ENCODE results near the gene WAC. TPM values are rescaled to one million over a fixed set of nuclear protein-coding genes. Genes with fewer than 3 reads are reported as not detected.

Gene WAC
- total RNA-seq, 1 donor from 2014 or later: 125 TPM

DNA sequence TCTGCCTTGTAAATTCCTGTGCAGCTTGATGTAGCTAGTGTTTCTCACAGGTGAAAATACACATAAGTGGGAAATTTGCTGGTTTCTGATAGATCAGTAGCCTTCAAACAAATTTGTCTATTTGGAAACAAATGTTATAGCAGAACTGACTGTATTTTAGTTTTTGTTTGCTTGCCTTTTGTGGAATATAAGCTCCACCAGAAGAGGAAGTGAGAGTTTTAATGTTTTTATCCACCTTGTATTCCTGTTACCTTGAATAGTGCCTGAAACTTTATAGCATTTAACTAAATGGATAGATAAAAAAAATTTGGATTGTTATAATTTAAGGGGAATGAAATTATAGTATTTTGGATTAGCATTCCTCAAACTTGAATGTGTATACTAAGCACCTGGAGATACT, 9.8 kb downstream of the WAC start:
- peaks cover 51% of the 10 kb centered on the region for H3K36me3 Mint-ChIP-seq (ENCODE audit: low read depth)
- no peaks in the 10 kb centered on the region for H3K27me3 Mint-ChIP-seq
- H3K27ac Mint-ChIP-seq: no peak overlapping the region
- no peaks in the 10 kb centered on the region for H3K9me3 Mint-ChIP-seq
- H3K4me1 Mint-ChIP-seq: peaks cover 34% of the 10 kb centered on the region
- H3K4me3 Mint-ChIP-seq: no peak overlapping the region
- DNase-seq: no peak
- intact Hi-C loops (cut with micrococcal nuclease): no loop called here

DNA sequence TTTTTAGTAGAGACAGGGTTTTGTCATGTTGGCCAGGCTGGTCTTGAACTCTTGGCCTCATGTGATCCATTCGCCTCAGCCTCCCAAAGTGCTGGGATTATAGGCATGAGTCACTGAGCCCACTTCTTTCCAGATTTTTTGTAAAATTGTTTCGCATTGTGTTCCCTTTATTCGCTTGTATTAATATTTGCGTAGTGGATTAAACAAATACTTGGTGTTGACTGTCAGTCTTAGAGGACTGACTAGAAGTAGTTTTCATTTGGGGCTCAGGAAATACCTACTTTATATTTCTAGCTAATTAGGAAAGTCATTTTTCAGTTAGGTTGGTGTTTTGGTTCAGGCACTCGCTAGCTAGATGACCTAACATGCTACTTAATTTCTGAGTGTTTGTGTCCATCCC, 11.1 kb downstream of the WAC start:
- Mint-ChIP-seq H3K9me3 (no peaks in the 10 kb centered on the region), H3K4me3 (no peak overlapping the region), H3K4me1 (peaks cover 37% of the 10 kb centered on the region), H3K27ac (no peak overlapping the region), H3K27me3 (no peaks in the 10 kb centered on the region), H3K36me3 (ENCODE audit: low read depth) (peaks cover 50% of the 10 kb centered on the region)
- DNase-seq: no peak
- intact Hi-C loops (cut with micrococcal nuclease): no loop called here

DNA sequence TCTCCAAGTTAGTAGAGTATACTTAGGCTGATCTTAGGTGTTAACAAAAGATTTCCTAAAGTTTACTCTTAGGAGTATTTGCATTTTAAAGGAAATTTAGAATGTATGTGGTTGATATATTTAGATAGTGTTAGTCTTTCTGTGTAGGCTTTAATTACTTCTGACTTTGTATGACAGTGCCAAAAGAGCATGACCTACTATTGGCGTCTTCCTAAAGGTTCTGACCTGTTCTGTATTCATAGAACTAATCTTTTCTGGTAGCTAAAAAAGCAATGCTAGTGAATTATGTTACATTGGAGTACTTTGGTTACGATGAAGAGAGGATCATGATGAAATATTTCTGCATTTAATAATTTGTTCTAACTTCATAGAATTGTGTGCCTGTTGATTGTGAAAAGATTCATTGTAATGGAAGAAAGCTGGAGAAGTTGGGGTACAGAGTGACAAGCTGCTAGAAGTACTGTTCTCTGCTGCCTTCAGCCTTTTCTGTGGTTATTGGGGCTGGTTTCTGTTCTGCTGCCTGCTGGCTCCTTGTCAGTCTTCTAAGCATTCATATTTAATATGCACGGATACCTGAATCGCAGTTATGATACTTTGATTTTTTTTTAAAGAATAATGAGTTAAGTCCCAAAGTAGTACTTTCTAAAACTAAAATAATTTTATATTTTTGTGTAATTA, 13.2 kb downstream of the WAC start:
- Mint-ChIP-seq H3K9me3 (no peaks in the 10 kb centered on the region), H3K4me3 (no peak overlapping the region), H3K36me3 (ENCODE audit: low read depth) (peaks cover 52% of the 10 kb centered on the region), H3K4me1 (peaks cover 49% of the 10 kb centered on the region), H3K27ac (peak overlapping the region; percentile 38), H3K27me3 (no peaks in the 10 kb centered on the region)
- intact Hi-C loops (cut with micrococcal nuclease): no loop called here
- DNase-seq: no peak

DNA sequence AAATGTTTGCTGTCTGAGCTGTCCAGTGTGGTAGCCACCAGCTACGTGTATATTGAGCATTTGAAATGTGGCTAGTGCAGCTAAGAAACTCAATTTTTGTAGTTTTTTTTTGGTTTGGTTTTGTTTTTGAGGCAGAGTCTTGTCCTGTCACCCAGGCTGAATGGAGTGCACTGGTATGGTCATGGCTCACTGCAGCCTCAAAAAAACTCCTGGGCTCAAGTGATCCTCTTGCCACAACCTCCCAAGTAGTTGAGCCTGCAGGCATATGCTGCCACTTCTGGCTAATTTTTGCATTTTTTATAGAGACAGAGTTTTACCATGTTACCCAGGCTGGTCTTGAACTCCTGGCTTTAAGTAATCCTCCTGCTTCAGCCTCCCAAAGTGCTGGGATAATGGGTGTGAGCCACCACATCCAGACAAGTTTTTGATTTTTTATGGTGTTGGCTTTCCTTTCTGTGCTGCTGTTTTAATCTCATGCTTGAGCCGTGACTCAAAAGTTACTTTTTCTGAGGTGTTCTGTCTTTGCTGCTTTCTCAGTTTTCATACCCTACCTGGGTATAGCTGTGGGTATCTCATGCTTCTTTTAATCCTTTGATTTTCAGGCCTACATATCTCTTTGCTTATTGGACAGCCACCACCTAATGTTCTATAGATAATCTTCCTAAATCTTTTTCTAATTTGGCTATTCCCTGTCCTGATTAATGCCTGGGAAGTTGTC, 16.0 kb downstream of the WAC start:
- Mint-ChIP-seq H3K9me3 (no peaks in the 10 kb centered on the region), H3K4me1 (peaks cover 54% of the 10 kb centered on the region), H3K4me3 (no peak overlapping the region)

DNA sequence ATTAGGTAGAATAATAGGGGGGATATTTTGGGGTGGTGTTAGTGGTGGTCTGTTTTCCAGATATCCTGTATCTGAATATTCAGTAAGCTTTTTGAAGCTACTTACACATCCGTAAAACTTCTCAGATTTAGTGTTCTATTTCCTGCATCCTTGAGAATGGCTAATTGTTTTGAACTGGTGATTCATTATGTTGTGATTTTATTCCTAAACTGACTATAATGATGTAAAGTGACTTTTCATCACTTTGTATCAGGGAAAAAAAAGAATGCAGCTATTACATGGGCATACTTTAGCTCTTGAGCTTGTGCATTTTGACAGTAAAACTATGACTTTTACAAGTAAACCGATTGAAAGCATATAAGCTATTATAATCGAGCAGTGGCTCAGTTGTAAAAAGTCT, 18.2 kb downstream of the WAC start:
- no peaks in the 10 kb centered on the region for H3K27me3 Mint-ChIP-seq
- intact Hi-C loops (cut with micrococcal nuclease): loop anchor here (2.0 kb wide), 1 partner anchor 16 kb away; no protein-coding TSS in a partner anchor
- no peak overlapping the region for H3K4me3 Mint-ChIP-seq
- DNase-seq: no peak
- H3K4me1 Mint-ChIP-seq: peaks cover 56% of the 10 kb centered on the region
- no peaks in the 10 kb centered on the region for H3K9me3 Mint-ChIP-seq
- H3K36me3 Mint-ChIP-seq (ENCODE audit: low read depth): peaks cover 66% of the 10 kb centered on the region
- H3K27ac Mint-ChIP-seq: peak overlapping the region; percentile 41

More for the DNA sequence above, 16.0 kb downstream of the WAC start:
- no peak for DNase-seq
- Mint-ChIP-seq H3K27ac (peak overlapping the region; percentile 57), H3K27me3 (no peaks in the 10 kb centered on the region), H3K36me3 (ENCODE audit: low read depth) (peaks cover 54% of the 10 kb centered on the region)
- intact Hi-C loops (cut with micrococcal nuclease): no loop called here

DNA sequence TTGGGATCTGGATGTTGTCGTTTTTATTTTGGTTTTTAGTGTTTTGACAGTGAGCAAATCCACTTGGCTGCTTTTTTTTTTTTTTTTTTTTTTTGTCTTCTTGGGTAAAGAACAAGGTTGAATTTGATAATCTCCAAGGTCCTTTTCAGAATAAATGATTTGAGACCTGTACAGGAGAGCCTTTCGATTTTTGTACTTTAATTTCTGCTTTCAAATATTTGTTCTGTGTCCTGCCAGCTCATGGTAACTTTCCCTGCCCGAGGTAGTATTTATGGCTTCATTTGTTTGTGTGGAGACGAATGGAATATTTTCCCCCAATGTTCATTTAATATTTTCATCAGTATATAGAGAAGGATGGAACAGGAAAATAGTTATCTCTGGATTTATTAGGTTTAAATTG, 19.9 kb downstream of the WAC start:
- no peaks in the 10 kb centered on the region for H3K27me3 Mint-ChIP-seq
- peaks cover 58% of the 10 kb centered on the region for H3K4me1 Mint-ChIP-seq
- DNase-seq: no peak
- H3K4me3 Mint-ChIP-seq: no peak overlapping the region
- H3K36me3 Mint-ChIP-seq (ENCODE audit: low read depth): peaks cover 67% of the 10 kb centered on the region
- no peak overlapping the region for H3K27ac Mint-ChIP-seq
- intact Hi-C loops (cut with micrococcal nuclease): no loop called here
- no peaks in the 10 kb centered on the region for H3K9me3 Mint-ChIP-seq

DNA sequence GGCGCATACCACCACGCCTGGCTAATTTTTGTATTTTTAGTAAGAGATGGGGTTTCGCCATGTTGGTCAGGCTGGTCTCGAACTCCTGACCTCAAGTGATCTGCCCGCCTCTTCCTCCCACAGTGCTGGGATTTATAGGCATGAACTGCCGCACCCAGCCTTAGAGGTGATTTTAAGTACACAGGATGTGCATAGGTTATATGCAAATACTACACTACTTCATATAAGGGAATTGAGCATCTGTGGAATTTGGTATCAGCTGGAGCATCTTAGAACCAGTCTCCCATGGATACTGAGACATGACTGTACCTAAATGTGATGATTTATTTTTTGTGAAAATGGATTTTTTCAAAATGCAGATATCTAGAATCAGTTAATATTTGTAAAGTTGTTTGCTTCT, 21.1 kb downstream of the WAC start:
- no peak overlapping the region for H3K4me3 Mint-ChIP-seq
- H3K36me3 Mint-ChIP-seq (ENCODE audit: low read depth): peaks cover 67% of the 10 kb centered on the region
- no peaks in the 10 kb centered on the region for H3K27me3 Mint-ChIP-seq
- no peak overlapping the region for H3K27ac Mint-ChIP-seq
- intact Hi-C loops (cut with micrococcal nuclease): loop anchor here (2.0 kb wide), 1 partner anchor 19 kb away; no protein-coding TSS in a partner anchor
- H3K9me3 Mint-ChIP-seq: no peaks in the 10 kb centered on the region
- H3K4me1 Mint-ChIP-seq: peaks cover 55% of the 10 kb centered on the region
- DNase-seq: no peak

DNA sequence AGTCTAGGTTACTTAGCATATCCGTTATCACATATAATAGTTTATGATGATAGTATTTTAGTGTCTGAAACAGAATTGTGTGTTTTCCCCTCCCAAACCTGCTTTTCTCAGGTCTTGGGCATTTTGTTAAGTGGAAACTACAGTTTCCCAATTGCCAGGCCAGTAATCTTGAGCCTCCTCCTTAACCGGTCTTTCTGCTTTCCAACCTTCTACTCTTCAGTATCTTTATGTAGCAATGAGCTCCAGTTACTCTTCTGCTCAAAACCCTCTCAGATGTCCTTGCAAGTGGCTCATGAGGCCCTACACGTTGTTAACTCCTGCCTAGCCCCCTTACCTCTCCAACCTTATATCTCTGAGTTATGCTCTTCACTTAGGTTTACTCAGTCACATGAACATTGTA, 22.0 kb downstream of the WAC start:
- Mint-ChIP-seq H3K27me3 (no peaks in the 10 kb centered on the region), H3K27ac (peak overlapping the region; percentile 25), H3K9me3 (no peaks in the 10 kb centered on the region), H3K4me1 (peaks cover 52% of the 10 kb centered on the region), H3K36me3 (ENCODE audit: low read depth) (peaks cover 66% of the 10 kb centered on the region), H3K4me3 (no peak overlapping the region)
- no peak for DNase-seq
- intact Hi-C loops (cut with micrococcal nuclease): loop anchor here (2.0 kb wide), 1 partner anchor 18 kb away; no protein-coding TSS in a partner anchor

DNA sequence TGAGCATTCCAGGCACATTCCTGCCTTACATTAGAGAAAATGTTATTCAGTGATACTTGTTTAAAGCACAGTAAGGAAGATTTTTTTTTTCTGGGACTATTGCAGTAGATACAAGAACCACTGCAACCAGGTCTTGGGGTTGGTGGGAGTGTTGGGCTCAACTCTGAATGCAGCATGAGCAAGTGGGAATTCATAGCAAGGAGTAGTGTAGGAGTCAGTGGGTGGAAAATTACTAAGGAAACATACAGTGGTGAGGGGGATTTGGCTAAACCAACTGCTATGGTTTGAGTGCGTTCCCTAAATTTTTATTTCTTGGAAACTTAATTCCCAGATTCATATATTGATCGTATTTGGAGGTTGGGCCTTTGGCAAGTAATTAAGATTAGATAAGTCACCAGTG, 22.4 kb downstream of the WAC start:
- H3K4me3 Mint-ChIP-seq: no peak overlapping the region
- intact Hi-C loops (cut with micrococcal nuclease): loop anchor here (2.0 kb wide), 1 partner anchor 17 kb away; no protein-coding TSS in a partner anchor
- H3K9me3 Mint-ChIP-seq: no peaks in the 10 kb centered on the region
- no peak overlapping the region for H3K27ac Mint-ChIP-seq
- no peaks in the 10 kb centered on the region for H3K27me3 Mint-ChIP-seq
- no peak for DNase-seq
- H3K4me1 Mint-ChIP-seq: peaks cover 51% of the 10 kb centered on the region
- peaks cover 65% of the 10 kb centered on the region for H3K36me3 Mint-ChIP-seq (ENCODE audit: low read depth)

DNA sequence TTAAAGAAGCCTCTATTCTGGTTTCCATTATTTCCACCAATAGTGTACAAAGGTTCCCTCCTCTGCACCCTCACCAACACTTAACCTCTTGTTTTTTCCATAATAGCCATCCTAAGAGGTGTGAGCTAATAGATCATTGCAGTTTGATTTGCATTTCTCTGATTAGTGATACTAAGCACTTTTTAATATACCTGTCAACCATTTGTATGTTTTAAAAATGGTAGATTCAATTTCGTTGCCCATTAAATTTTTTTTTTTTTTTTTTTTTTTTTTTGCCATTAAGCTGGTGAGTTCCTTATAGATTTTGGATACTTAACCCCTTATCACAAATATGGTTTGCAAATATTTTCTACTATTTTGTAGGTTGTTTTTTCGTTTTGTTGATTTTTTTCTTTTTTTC, 23.2 kb downstream of the WAC start:
- Mint-ChIP-seq H3K27me3 (no peaks in the 10 kb centered on the region), H3K4me1 (peaks cover 48% of the 10 kb centered on the region)
- intact Hi-C loops (cut with micrococcal nuclease): no loop called here

DNA sequence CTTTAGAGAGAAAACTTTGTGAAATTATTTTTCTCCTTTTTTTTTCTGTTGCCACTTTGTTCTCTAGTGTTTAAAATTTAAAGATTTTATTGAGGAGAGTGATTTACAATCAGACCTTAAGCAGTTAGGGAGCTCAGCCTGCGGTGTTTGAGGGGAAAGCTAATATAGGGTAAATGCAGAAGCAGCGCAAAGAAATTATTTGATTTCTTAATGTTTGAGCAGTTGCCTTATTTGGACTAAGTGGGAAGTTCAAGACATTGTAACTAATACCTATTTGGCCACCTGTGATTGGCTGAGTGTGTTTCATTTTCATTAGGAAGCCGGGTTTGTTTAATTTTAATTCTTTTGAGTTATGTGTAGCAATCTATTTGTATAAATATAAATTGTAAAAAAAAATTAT, 25.3 kb downstream of the WAC start:
- H3K27ac Mint-ChIP-seq: no peak overlapping the region
- H3K4me1 Mint-ChIP-seq: peaks cover 34% of the 10 kb centered on the region
- DNase-seq: no peak
- intact Hi-C loops (cut with micrococcal nuclease): no loop called here
- no peaks in the 10 kb centered on the region for H3K27me3 Mint-ChIP-seq
- no peaks in the 10 kb centered on the region for H3K9me3 Mint-ChIP-seq
- H3K4me3 Mint-ChIP-seq: no peak overlapping the region
- H3K36me3 Mint-ChIP-seq (ENCODE audit: low read depth): peaks cover 57% of the 10 kb centered on the region

More for the DNA sequence above, 23.2 kb downstream of the WAC start:
- Mint-ChIP-seq H3K36me3 (ENCODE audit: low read depth) (peaks cover 65% of the 10 kb centered on the region), H3K9me3 (no peaks in the 10 kb centered on the region), H3K4me3 (no peak overlapping the region), H3K27ac (no peak overlapping the region)
- DNase-seq: no peak

DNA sequence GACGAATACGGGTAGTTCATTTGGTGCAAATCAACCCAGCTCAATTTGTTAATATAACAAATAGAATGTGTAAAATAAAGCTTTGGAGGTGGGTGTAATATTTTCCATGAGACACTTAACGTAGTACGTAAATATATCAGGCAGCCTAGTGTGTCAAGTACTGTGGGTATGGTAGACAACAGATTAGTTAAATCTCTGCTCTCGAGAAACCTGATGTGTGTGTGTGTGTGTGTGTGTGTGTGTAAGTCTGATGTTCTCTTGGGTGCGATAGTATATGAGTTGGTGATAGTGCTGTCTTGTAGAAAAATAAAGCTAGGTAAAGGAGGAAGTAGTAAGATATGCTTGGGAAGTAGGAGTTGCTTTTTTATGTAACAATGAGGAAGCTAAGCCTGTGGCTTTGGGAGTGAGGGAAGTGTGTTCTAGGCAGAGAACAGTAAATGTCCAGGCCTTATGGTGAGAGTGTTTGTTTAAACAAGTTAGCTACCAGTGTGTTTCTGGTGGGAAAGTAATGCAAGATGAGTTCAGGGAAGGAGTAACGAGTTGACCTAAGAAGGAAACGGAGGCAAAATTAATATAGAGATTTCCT, 26.1 kb downstream of the WAC start:
- H3K27ac Mint-ChIP-seq: no peak overlapping the region
- H3K36me3 Mint-ChIP-seq (ENCODE audit: low read depth): peaks cover 58% of the 10 kb centered on the region
- H3K4me1 Mint-ChIP-seq: peaks cover 32% of the 10 kb centered on the region
- no peak for DNase-seq
- H3K27me3 Mint-ChIP-seq: no peaks in the 10 kb centered on the region
- intact Hi-C loops (cut with micrococcal nuclease): no loop called here
- H3K4me3 Mint-ChIP-seq: no peak overlapping the region
- H3K9me3 Mint-ChIP-seq: no peaks in the 10 kb centered on the region

DNA sequence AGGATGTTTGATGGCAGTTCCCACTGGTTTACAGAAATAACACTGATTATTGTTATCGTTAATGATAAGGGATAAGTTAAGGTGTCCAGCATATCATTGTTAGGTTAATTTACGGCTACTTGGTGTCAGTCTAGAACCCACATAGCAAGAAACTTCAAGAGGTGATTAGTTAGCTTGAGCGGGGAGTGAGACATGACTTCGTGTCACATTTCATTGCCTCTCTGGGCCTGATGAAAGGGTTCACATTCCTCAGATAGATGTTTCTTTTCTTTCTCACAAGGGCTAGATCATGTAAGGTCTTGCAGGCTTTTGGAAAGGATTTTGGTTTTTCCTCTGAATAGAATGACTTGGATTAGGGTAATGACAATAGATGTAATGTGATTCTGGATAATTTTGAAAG, 26.7 kb downstream of the WAC start:
- no peak for DNase-seq
- intact Hi-C loops (cut with micrococcal nuclease): no loop called here
- no peaks in the 10 kb centered on the region for H3K9me3 Mint-ChIP-seq
- peaks cover 57% of the 10 kb centered on the region for H3K36me3 Mint-ChIP-seq (ENCODE audit: low read depth)
- peaks cover 34% of the 10 kb centered on the region for H3K4me1 Mint-ChIP-seq
- H3K4me3 Mint-ChIP-seq: no peak overlapping the region
- no peaks in the 10 kb centered on the region for H3K27me3 Mint-ChIP-seq
- H3K27ac Mint-ChIP-seq: no peak overlapping the region

DNA sequence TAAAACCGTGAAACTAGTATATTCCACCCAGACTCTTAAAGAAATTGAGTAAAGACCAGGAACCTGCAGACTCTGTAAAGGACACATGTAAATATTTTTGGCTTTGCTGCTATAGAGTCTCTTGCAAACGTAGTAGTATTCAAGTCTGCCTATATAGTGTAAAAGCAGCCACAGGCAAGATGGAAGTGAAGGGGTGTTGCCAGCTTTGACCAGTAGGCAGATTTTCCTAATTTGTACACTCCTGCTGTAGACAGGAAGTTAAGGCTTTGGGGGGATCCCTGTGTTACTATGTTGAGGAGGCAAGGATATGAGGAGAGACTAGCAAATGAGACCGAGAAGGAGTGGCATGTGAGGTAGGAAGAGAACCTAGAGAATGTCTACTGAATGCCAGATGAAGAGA, 27.7 kb downstream of the WAC start:
- H3K36me3 Mint-ChIP-seq (ENCODE audit: low read depth): peaks cover 47% of the 10 kb centered on the region
- intact Hi-C loops (cut with micrococcal nuclease): no loop called here

More for the DNA sequence above, 27.7 kb downstream of the WAC start:
- DNase-seq: no peak
- H3K9me3 Mint-ChIP-seq: no peaks in the 10 kb centered on the region
- H3K27me3 Mint-ChIP-seq: no peaks in the 10 kb centered on the region
- no peak overlapping the region for H3K4me3 Mint-ChIP-seq
- peaks cover 29% of the 10 kb centered on the region for H3K4me1 Mint-ChIP-seq
- H3K27ac Mint-ChIP-seq: peak overlapping the region; percentile 6
